H1 (cell line): Measurements from ENCODE around the gene GRB7. TPM values are rescaled to one million over a fixed set of nuclear protein-coding genes. Genes with fewer than 3 reads are reported as not detected.

Experiments
- CHD7 ChIP-seq: fragments of 300-600 bp; sonication (generic); IDR thresholded peaks from 2 replicates; pipeline ENCODE4 v1.7.1; 2012; ENCODE audit warnings: low read length, moderate library complexity, mild to moderate bottlenecking, inconsistent platforms; ENCODE audit not compliant: insufficient replicate concordance
- CTBP2 ChIP-seq: IDR thresholded peaks from 2 replicates; pipeline ENCODE4 v1.7.0; 2011; ENCODE audit warnings: borderline replicate concordance, mild to moderate bottlenecking, moderate library complexity, mixed read lengths, low read length; ENCODE audit not compliant: insufficient read depth, insufficient read length
- GTF2F1 ChIP-seq: IDR thresholded peaks from 2 replicates; pipeline ENCODE4 v1.6.1; 2012; ENCODE audit warnings: low read depth, low read length, improper control_type of control experiment, borderline replicate concordance
- HDAC2 ChIP-seq, 2 experiments: fragments of 300-600 bp in 1 of 2; sonication (generic) in 1 of 2; IDR thresholded peaks; 2 replicates each; pipeline ENCODE4 v1.6.1; 2011 to 2012; ENCODE audit warnings: low read depth in 2 of 2, low read length in 2 of 2, mild to moderate bottlenecking in 2 of 2, moderate library complexity in 2 of 2, borderline replicate concordance in 1 of 2, inconsistent platforms in 1 of 2
- HDAC6 ChIP-seq: IDR thresholded peaks from one replicate; pipeline ENCODE4 v1.7.1; 2012; ENCODE audit warnings: low read depth, mild to moderate bottlenecking, inconsistent platforms, low read length, moderate library complexity
- JUN ChIP-seq: IDR thresholded peaks from 2 replicates; pipeline ENCODE4 v1.6.1; 2011; ENCODE audit warnings: low read depth, mild to moderate bottlenecking, improper control_type of control experiment, low read length
- SP2 ChIP-seq: IDR thresholded peaks from 2 replicates; pipeline ENCODE4 v1.6.1; 2012; ENCODE audit warnings: mild to moderate bottlenecking, low read length, inconsistent platforms
- ZNF274 ChIP-seq: IDR thresholded peaks from 2 replicates; pipeline ENCODE4 v1.7.0; 2012; ENCODE audit warnings: low read length, borderline replicate concordance; ENCODE audit errors: extremely low read depth
- polyA plus RNA-seq, 7 experiments: library from polyadenylated mRNA; depleted of rRNA in 3 of 7; stranded (reverse) in 5 of 7; unstranded in 2 of 7; fragments of >200 nt in 5 of 7; fragments of 200-250 nt in 2 of 7; gene quantifications; 1 replicate in 5 of 7; 2 replicates in 1 of 7; 4 replicates in 1 of 7; pipeline versions ENCODE4 v1.2.1 to v1.2.3, GENCODE V29; 2011 to 2013; ENCODE audit warnings: missing spikeins in 2 of 7, mixed read lengths in 2 of 7
- total RNA-seq: library from RNA; stranded (reverse); fragmentation: NEBNext Ultra II Directional; extraction: Animal tissue kit (Norgen Biotek cat#: 25700); gene quantifications from 2 replicates; pipeline ENCODE4 v1.2.1, GENCODE V29; 2021

GRB7 gene
- total and polyA plus RNA-seq, 2 of the 8 experiments (the other 6 are each of a cell fraction or from before 2014, with no cell fraction given) = 32.2 to 41.5 TPM

- TF ChIP-seq ZNF274 = no peak
- TF ChIP-seq HDAC6 = peak; percentile 41
- no peak for TF ChIP-seq GTF2F1
- peak; percentile 56 for TF ChIP-seq CTBP2
- TF ChIP-seq JUN = no peak
- no peak for TF ChIP-seq SP2
- TF ChIP-seq HDAC2 (IDR thresholded peaks at IDR 0.05; ENCODE audit: borderline replicate concordance in 1 of 2, low read depth in 2 of 2, low read length in 2 of 2) = no peak
- TF ChIP-seq CHD7 = no peak
These were observed 32.8 kb upstream of the GRB7 start (continued) for GRCh38 chr17:39704821-39705551.
